T-helper 1 cell treated with Interleukin-12 subunit alpha and Interleukin-12 subunit beta and Interleukin-4 antibody, amounts not matched to agents 30 μg/mL and 1 μg/mL, for 36 hours (primary cell): ENCODE measurements around the gene COL4A2.

ENCODE experiments used
- H3K27ac Mint-ChIP-seq: one replicate; pipeline ENCODE4 v1.8.0; 2021; ENCODE audit warnings: mild to moderate bottlenecking, mixed read lengths
- H3K27me3 Mint-ChIP-seq: one replicate; pipeline ENCODE4 v1.8.0; 2021; ENCODE audit warnings: low read depth, mixed read lengths
- H3K36me3 Mint-ChIP-seq: one replicate; pipeline ENCODE4 v1.8.0; 2021; ENCODE audit warnings: low read depth, mixed read lengths
- H3K4me1 Mint-ChIP-seq: one replicate; pipeline ENCODE4 v1.8.0; 2021; ENCODE audit warnings: low read depth, mixed read lengths
- H3K4me3 Mint-ChIP-seq: one replicate; pipeline ENCODE4 v1.8.0; 2021; ENCODE audit warnings: mild to moderate bottlenecking, moderate library complexity, mixed read lengths
- H3K9me3 Mint-ChIP-seq: one replicate; pipeline ENCODE4 v1.8.0; 2021; ENCODE audit warnings: mixed read lengths

The COL4A2 gene

DNA sequence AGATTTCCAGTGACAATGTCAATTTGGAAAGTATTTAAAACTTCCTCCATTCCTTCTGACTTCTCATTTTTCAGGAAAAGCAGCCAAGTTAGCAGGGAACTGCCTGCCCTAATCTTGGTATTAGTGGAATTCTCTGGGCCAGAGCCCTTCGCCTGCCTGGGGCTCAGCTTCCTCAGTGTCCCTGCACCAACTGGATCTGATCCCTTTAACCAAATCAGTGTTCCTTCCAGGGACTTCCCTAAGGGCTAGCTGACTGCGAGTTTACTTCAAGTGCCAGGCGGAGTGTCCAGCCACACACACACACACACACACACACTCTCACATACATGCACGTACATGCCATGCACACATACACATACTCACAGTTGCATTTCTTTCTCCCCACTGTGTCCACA lies 234.4 kb downstream of the COL4A2 start:
- Mint-ChIP-seq H3K36me3 (peaks cover 3% of the 10 kb centered on the region), H3K27ac (no peak overlapping the region), H3K4me3 (no peak overlapping the region), H3K27me3 (no peaks in the 10 kb centered on the region), H3K9me3 (no peaks in the 10 kb centered on the region), H3K4me1 (no peaks in the 10 kb centered on the region)

DNA sequence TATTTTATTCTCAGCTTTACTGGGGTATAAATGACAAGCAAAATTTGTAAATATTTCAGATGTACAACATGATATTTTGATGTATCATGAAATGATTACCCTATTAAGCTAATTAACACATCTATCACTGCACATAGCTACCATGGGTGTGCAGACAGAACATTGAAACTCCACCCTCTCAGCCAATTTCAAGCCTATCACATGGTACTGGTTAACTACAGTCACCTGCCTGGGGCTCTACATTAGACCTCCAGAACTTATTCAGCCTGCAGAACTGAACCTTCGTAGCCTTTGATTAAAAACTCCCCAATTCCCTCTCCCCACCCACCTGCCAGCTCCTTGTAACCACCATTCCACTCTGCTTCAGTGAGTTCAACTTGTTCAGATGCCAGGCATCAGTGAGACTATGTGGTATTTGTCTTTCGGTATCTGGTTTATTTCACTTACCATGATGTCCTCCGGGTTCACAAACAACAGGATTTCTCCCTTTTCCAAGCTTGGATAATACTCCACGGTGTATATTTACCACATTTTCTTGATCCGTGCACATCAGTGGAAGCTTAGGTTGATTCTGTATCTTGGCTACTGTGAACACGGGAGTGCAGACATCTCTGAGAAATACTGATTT lies 235.2 kb downstream of the COL4A2 start:
- no peaks in the 10 kb centered on the region for H3K4me1 Mint-ChIP-seq
- H3K27ac Mint-ChIP-seq = no peak overlapping the region
- no peak overlapping the region for H3K4me3 Mint-ChIP-seq
- no peaks in the 10 kb centered on the region for H3K9me3 Mint-ChIP-seq
- H3K36me3 Mint-ChIP-seq = peaks cover 3% of the 10 kb centered on the region
- no peaks in the 10 kb centered on the region for H3K27me3 Mint-ChIP-seq

DNA sequence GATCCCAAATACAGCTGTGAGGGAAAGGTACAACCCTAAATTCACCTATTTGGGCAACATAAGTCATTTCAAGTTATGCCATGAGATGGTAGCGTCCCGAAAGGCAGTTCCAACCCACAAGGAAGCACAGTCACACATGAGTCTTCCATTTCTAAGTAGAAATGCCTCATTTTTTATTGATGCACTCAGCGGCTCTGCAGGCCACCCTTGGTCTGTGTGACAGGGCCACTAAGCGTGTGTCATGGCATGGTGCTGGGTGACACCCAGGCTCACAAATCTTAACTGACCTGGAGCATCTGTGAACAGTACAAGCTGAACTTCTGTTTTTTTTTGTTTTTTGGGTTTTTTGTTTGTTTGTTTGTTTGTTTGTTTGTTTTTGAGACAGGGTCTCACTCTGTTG lies 239.3 kb downstream of the COL4A2 start:
- no peaks in the 10 kb centered on the region for H3K27me3 Mint-ChIP-seq
- no peak overlapping the region for H3K27ac Mint-ChIP-seq
- no peaks in the 10 kb centered on the region for H3K4me1 Mint-ChIP-seq
- H3K36me3 Mint-ChIP-seq = peaks cover 3% of the 10 kb centered on the region
- no peaks in the 10 kb centered on the region for H3K9me3 Mint-ChIP-seq
- H3K4me3 Mint-ChIP-seq = no peak overlapping the region

DNA sequence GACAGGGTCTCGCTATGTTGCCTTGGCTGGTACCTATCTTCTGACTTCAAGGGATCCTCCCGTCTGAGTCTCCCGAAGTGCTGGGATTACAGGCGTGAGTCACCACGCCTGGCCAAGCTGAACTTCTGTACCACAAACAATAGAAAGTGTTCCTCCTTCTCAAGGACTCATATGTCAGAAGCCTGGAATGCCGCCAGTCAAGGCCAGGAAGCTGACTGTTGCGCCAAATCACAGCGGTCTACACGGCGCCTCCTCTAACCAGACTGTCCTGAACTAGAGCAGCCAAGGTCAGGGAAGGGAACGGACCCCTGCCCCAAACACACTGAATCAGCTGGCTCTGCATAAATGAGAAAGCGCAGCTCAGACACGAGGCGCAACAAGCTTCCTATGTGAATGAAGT lies 239.8 kb downstream of the COL4A2 start:
- peaks cover 3% of the 10 kb centered on the region for H3K36me3 Mint-ChIP-seq
- H3K4me3 Mint-ChIP-seq = no peak overlapping the region
- H3K27me3 Mint-ChIP-seq = no peaks in the 10 kb centered on the region
- H3K27ac Mint-ChIP-seq = no peak overlapping the region
- no peaks in the 10 kb centered on the region for H3K9me3 Mint-ChIP-seq
- H3K4me1 Mint-ChIP-seq = no peaks in the 10 kb centered on the region

DNA sequence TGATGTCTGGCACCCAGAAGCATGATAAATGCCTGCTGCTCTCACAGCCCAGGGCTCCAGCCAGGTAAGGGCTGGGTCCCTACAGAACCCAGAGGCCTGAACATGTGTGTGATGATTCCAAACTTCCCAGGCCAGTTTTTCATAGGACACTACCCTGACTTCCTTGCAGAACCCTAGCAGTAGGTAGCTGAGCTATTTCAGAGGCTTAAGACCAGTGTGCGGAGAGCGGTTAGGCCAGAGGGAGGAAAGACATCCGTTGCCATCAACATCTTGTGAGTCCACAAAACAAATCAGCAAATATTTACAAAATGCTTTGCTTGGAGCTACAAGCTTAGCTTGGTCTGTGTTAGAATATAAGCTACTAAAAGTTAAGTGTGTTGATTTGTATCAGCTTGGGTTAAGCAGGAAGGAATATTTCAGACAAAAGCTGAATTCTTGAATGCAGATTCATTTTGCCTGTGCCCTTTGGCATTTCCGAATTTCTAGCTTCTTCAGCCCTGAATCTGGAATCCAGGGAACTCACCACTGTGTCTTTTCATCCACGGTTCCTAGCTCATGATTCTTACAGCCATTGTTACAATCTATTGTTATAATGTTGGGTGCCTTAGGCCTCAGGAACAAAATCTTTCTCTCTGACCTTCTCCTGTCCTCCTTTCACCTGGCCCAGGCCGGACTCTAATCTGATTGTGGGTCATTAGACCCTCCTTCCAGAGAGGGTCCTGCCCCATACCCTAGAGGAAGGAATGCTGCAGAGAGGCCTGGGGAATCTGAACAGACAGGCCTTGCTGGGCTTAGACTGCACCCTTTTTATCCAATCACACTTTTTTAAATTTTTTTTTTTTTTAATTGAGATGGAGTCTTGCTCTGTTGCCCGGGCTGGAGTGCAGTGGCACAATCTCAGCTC lies 242.1 kb downstream of the COL4A2 start:
- Mint-ChIP-seq H3K27me3 (no peaks in the 10 kb centered on the region), H3K27ac (no peak overlapping the region)

DNA sequence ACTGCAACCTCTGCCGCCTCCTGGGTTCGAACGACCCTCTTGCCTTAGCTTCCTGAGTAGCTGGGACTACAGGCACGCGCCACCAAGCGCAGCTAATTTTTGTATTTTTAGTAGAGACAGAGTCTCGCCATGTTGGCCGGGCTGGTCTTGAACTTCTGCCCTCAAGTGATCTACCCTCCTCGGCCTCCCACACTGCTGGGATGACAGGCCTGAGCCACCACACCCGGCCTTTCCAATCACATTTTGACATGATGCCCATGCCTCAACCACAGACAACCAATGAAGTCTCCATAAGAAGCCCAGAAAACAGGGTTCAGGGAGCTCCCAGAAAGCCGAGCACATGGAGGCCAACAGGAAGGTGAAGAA lies 242.7 kb downstream of the COL4A2 start:
- peaks cover 3% of the 10 kb centered on the region for H3K4me1 Mint-ChIP-seq
- H3K4me3 Mint-ChIP-seq = no peak overlapping the region
- H3K27ac Mint-ChIP-seq = no peak overlapping the region
- H3K9me3 Mint-ChIP-seq = no peaks in the 10 kb centered on the region
- H3K27me3 Mint-ChIP-seq = no peaks in the 10 kb centered on the region
- peaks cover 1% of the 10 kb centered on the region for H3K36me3 Mint-ChIP-seq

More for the DNA sequence above, 242.1 kb downstream of the COL4A2 start:
- Mint-ChIP-seq H3K4me3 (no peak overlapping the region), H3K9me3 (no peaks in the 10 kb centered on the region), H3K4me1 (peaks cover 3% of the 10 kb centered on the region), H3K36me3 (peaks cover 1% of the 10 kb centered on the region)

DNA sequence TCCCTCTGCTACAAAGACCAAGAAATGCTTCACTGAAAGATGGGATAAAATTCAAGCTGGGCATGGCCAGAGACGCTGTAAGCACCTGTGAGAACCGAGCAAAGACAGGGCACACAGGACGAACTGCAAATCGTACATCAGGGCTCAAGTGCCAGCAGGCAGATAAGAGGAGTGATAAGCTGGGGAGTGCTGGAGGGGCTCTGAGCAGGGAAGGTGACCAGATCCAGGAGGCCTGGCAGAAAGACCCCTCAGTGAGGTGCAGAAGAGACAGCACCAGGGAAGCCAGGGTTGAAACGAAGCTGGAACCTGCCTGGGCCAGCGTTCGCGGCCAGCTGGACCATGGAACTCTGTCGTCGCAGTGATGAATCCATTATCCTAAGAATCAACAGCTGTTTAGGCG lies 244.2 kb downstream of the COL4A2 start:
- no peaks in the 10 kb centered on the region for H3K27me3 Mint-ChIP-seq
- no peak overlapping the region for H3K4me3 Mint-ChIP-seq
- H3K36me3 Mint-ChIP-seq = peaks cover 3% of the 10 kb centered on the region
- no peaks in the 10 kb centered on the region for H3K9me3 Mint-ChIP-seq
- H3K27ac Mint-ChIP-seq = no peak overlapping the region
- H3K4me1 Mint-ChIP-seq = peaks cover 3% of the 10 kb centered on the region

DNA sequence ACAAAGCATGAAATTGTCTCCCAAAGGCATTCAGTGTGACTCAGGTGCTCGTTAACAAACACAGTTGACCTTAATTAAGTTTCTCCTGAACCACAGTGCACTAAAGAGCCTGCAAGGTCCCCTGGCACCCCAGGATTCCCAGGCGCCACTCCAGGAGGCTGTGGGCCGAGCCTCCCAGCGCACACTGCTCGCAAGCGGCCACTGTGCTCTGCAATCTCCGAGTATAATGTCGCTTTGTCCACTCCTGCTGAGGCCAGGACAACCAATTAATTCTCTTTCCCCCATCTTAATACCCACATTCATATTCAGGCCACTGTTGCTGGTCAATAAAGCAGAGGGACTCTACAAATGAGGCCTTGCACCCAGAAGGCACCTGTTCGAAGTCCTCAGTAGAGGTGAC lies 245.7 kb downstream of the COL4A2 start:
- Mint-ChIP-seq H3K36me3 (peaks cover 8% of the 10 kb centered on the region), H3K27ac (no peak overlapping the region), H3K27me3 (peaks cover 3% of the 10 kb centered on the region), H3K4me1 (peaks cover 5% of the 10 kb centered on the region), H3K9me3 (no peaks in the 10 kb centered on the region), H3K4me3 (no peak overlapping the region)

DNA sequence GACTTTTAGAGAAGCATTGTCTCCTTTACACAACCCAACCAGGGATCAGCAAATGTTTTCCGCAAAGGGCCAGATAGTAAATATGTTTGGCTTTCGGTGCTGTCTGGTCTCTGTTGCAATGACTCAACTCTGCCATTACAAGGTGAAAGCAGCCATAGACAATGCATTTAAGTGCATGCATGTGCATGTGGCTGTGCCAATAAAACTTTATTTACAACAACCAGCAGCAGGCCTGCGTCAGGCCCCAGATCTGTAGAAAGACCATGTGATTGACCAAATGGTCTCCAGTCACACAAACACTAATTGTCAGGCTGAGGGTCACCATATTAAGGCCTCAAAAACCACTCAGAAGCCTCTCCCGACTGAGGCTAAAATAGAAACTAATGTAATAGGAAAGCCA lies 246.3 kb downstream of the COL4A2 start:
- H3K4me1 Mint-ChIP-seq = peaks cover 5% of the 10 kb centered on the region
- peaks cover 3% of the 10 kb centered on the region for H3K27me3 Mint-ChIP-seq
- no peaks in the 10 kb centered on the region for H3K9me3 Mint-ChIP-seq
- H3K27ac Mint-ChIP-seq = no peak overlapping the region
- H3K4me3 Mint-ChIP-seq = no peak overlapping the region
- H3K36me3 Mint-ChIP-seq = peaks cover 8% of the 10 kb centered on the region

DNA sequence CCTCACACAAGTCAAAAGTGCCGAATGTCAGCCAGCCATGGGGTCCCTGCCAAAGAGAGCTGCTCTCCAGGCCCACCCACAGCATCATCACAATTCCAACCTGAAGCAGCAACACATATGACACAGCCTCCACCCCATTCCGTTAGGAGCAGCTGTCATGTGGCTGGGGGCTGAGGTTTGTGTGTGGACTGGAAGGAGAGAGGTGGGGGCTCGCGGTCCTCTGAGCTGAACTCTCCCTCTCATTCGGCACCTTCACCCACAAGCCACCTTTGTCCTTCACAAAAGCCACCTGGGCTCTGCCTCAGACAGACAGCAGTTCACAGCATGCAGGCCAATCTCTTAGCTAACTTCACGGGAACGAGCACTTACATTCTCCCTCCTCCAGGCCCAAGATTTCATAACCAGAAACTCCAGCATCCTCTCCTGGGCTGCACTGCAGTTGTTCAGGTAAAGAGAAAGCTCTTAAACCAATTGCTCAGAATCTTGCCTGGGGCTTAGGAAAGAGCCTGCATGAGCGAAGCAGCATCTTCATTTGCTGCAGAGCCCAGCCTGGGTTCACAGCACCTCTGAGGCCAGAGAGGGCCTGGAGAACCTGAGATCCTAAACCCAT lies 247.2 kb downstream of the COL4A2 start:
- no peaks in the 10 kb centered on the region for H3K9me3 Mint-ChIP-seq
- peaks cover 8% of the 10 kb centered on the region for H3K36me3 Mint-ChIP-seq

DNA sequence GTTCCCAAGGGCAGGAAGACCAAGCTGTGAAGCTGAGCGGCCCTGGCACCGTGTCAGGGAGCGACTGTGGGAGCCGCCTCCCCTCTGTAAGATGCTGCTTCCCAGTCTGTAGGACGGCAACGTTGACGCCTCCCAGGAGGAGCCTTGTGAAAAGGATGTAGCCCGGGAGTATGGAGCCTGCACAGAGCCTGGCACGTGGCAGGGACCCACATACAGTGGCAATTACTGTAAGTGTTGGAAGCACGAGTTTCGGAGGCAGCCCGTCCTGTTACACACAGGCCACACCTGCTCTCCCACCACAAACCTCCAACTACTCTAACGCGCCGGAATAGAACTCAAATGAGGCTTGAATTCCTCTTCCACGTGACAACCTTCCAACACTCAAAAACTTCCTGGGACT lies 247.9 kb downstream of the COL4A2 start:
- no peak overlapping the region for H3K27ac Mint-ChIP-seq
- H3K27me3 Mint-ChIP-seq = peaks cover 3% of the 10 kb centered on the region
- H3K4me3 Mint-ChIP-seq = no peak overlapping the region
- H3K4me1 Mint-ChIP-seq = peaks cover 7% of the 10 kb centered on the region
- no peaks in the 10 kb centered on the region for H3K9me3 Mint-ChIP-seq
- peaks cover 8% of the 10 kb centered on the region for H3K36me3 Mint-ChIP-seq

More for the DNA sequence above, 247.2 kb downstream of the COL4A2 start:
- H3K27me3 Mint-ChIP-seq = peaks cover 3% of the 10 kb centered on the region
- H3K4me3 Mint-ChIP-seq = no peak overlapping the region
- H3K4me1 Mint-ChIP-seq = peaks cover 5% of the 10 kb centered on the region
- no peak overlapping the region for H3K27ac Mint-ChIP-seq

DNA sequence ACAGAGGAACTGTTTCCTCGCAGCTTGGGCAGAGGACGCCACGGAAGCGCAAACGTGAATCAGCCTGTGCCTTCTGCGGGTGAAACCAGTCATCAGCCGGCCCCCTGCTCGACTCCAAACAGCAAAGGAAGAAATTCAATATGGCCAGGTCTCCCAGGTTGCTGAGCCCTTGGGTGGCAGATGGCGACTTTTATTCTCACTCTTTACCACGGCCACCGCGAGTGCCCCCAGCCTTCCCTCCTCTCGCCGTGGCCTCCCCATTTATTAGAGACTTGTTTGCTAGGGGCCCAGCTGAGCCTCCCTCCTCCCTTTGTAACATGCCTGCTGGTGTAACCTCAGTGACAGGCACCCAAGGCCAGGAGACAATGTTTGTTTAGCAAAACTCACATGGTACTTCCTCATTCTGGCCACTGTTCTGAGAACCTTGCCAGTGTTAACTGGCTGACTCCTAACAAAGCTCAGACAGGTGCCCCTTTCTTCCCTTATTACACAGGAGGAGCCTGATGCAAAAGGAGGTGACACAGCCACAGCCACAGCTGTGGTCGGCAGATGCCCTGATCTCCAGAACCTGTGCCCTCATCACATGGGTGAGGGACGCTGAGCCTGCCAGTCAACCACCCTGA lies 248.6 kb downstream of the COL4A2 start:
- peaks cover 6% of the 10 kb centered on the region for H3K27me3 Mint-ChIP-seq
- peaks cover 12% of the 10 kb centered on the region for H3K4me1 Mint-ChIP-seq
- no peak overlapping the region for H3K27ac Mint-ChIP-seq
- peaks cover 8% of the 10 kb centered on the region for H3K36me3 Mint-ChIP-seq
- no peak overlapping the region for H3K4me3 Mint-ChIP-seq
- H3K9me3 Mint-ChIP-seq = no peaks in the 10 kb centered on the region

DNA sequence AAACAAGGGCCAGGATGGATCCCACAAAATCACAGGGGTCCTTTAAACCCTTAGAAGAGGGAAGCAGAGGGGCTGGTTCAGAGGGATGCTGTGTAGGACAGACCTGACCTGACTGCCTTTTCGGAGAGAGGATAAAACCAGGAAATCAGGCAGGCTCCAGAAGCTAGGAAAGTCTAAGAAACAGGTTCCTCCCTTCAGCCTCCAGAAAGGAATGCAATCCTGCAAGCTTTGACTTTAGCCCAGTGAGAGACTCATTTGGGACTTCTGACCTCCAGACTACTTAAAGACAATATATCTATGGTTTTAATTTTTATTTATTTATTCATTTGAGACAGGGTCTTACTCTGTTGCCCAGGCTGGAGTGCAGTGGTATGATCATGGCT lies 249.1 kb downstream of the COL4A2 start:
- H3K9me3 Mint-ChIP-seq = no peaks in the 10 kb centered on the region
- H3K4me1 Mint-ChIP-seq = peaks cover 14% of the 10 kb centered on the region
- peaks cover 9% of the 10 kb centered on the region for H3K27me3 Mint-ChIP-seq
- no peak overlapping the region for H3K4me3 Mint-ChIP-seq
- no peak overlapping the region for H3K27ac Mint-ChIP-seq
- peaks cover 8% of the 10 kb centered on the region for H3K36me3 Mint-ChIP-seq

DNA sequence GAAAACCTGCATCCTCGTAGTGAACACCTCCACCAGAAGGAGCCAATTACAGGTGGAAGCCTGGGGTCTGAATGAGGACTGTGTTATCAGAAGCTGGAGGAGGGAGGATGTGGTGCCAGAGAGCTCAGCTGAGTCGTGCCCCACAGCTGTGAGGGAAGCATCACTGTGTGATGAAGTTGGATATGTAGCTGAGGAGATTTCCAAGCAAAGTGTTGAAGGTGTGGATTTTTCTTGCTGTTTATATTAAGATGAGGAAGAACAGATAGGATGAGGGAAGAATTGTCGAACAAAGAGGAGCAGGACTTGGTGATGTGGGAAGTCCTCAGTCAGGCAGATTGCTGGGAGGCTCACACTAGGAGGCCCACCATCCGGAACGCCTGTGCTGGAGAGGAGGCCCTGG lies 250.0 kb downstream of the COL4A2 start:
- no peak overlapping the region for H3K27ac Mint-ChIP-seq

More for the DNA sequence above, 250.0 kb downstream of the COL4A2 start:
- H3K4me1 Mint-ChIP-seq = peaks cover 16% of the 10 kb centered on the region
- no peaks in the 10 kb centered on the region for H3K9me3 Mint-ChIP-seq
- peaks cover 12% of the 10 kb centered on the region for H3K27me3 Mint-ChIP-seq
- no peak overlapping the region for H3K4me3 Mint-ChIP-seq
- H3K36me3 Mint-ChIP-seq = peaks cover 9% of the 10 kb centered on the region
